Liver (tissue), 3 donors: ENCODE data around the gene ZKSCAN7.

Source experiments
- EGR1 ChIP-seq, 2 donors: IDR thresholded peaks; 2 replicates each; pipeline ENCODE4 v1.6.1; 2016 to 2018; ENCODE audit warnings: antibody characterized with exemption in 2 of 2, low read depth in 2 of 2
- GABPA ChIP-seq, 2 donors: IDR thresholded peaks in 1 of 2; conservative IDR thresholded peaks in 1 of 2; 2 replicates each; pipeline ENCODE4 v1.6.1; 2016; ENCODE audit warnings: antibody characterized with exemption in 2 of 2, mild to moderate bottlenecking in 1 of 2, moderate library complexity in 1 of 2
- JUND ChIP-seq, 2 donors: IDR thresholded peaks; 2 replicates each; pipeline ENCODE4 v1.6.1; 2016; ENCODE audit warnings: antibody characterized with exemption in 2 of 2
- RAD21 ChIP-seq, 2 donors: IDR thresholded peaks; 2 replicates each; pipeline ENCODE4 v1.6.1; 2016; ENCODE audit warnings: antibody characterized with exemption in 2 of 2, mild to moderate bottlenecking in 2 of 2
- YY1 ChIP-seq: IDR thresholded peaks from 2 replicates; pipeline ENCODE4 v1.6.1; 2016; ENCODE audit warnings: antibody characterized with exemption, mild to moderate bottlenecking
- TF ChIP-seq, protein P1 (sequence below): fragments of 150-350 bp; IDR thresholded peaks from 2 replicates; pipeline ENCODE4 v1.5.1; 2017; ENCODE audit warnings: improper control_type of control experiment, low read depth, low read length; ENCODE audit not compliant: missing input control
- TF ChIP-seq, protein P2 (sequence below): IDR thresholded peaks from 2 replicates; pipeline ENCODE4 v1.6.1; 2016; ENCODE audit warnings: antibody characterized with exemption
- donor health status: healthy.
- donor health status: healthy.

GRCh38 chr3:44561076-44561475 is 6.1 kb downstream of the ZKSCAN7 start:
- TF ChIP-seq, protein P1, sequence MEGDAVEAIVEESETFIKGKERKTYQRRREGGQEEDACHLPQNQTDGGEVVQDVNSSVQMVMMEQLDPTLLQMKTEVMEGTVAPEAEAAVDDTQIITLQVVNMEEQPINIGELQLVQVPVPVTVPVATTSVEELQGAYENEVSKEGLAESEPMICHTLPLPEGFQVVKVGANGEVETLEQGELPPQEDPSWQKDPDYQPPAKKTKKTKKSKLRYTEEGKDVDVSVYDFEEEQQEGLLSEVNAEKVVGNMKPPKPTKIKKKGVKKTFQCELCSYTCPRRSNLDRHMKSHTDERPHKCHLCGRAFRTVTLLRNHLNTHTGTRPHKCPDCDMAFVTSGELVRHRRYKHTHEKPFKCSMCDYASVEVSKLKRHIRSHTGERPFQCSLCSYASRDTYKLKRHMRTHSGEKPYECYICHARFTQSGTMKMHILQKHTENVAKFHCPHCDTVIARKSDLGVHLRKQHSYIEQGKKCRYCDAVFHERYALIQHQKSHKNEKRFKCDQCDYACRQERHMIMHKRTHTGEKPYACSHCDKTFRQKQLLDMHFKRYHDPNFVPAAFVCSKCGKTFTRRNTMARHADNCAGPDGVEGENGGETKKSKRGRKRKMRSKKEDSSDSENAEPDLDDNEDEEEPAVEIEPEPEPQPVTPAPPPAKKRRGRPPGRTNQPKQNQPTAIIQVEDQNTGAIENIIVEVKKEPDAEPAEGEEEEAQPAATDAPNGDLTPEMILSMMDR, result no peak
- TF ChIP-seq EGR1 (IDR thresholded peaks at IDR 0.05; ENCODE audit: low read depth in 2 of 2), result no peak
- no peak for TF ChIP-seq GABPA (IDR thresholded peaks at IDR 0.05 in 1 of 2, conservative IDR thresholded peaks at IDR 0.05 in 1 of 2)
- no peak for TF ChIP-seq RAD21 (IDR thresholded peaks at IDR 0.05)
- TF ChIP-seq, protein P2, sequence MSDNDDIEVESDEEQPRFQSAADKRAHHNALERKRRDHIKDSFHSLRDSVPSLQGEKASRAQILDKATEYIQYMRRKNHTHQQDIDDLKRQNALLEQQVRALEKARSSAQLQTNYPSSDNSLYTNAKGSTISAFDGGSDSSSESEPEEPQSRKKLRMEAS, result no peak
- TF ChIP-seq YY1, result no peak
- TF ChIP-seq JUND (IDR thresholded peaks at IDR 0.05), result no peak
